Type B pancreatic cell (in vitro differentiated cells): ENCODE data around the gene IAPP. TPM values are rescaled to one million over a fixed set of nuclear protein-coding genes. Genes with fewer than 3 reads are reported as not detected.
A peak's percentile ranks its signal among the peaks of the same experiment; 100 is the strongest.
"Not testable (repeated sequence)": the region's sequence is repeated elsewhere in the genome, so short reads cannot be mapped to it uniquely, and the experiment has no call there.

Experiments used
- DNase-seq: peaks from one replicate; pipeline ENCODE4 v3.0.0; 2021; ENCODE audit warnings: mixed read lengths; ENCODE audit not compliant: unreplicated experiment; ENCODE audit errors: extremely low spot score
- H3K27ac Mint-ChIP-seq: 2 replicates; pipeline ENCODE4 v1.8.0; 2021; ENCODE audit warnings: mild to moderate bottlenecking, mixed read lengths
- H3K27me3 Mint-ChIP-seq: 2 replicates; pipeline ENCODE4 v1.8.0; 2021; ENCODE audit warnings: mixed read lengths
- H3K36me3 Mint-ChIP-seq: 2 replicates; pipeline ENCODE4 v1.8.0; 2021; ENCODE audit warnings: mixed read lengths
- H3K4me1 Mint-ChIP-seq: one replicate; pipeline ENCODE4 v1.8.0; 2021; ENCODE audit warnings: mixed read lengths; ENCODE audit not compliant: unreplicated experiment
- H3K4me3 Mint-ChIP-seq: 2 replicates; pipeline ENCODE4 v1.8.0; 2021; ENCODE audit warnings: mild to moderate bottlenecking, mixed read lengths
- H3K9me3 Mint-ChIP-seq: 2 replicates; pipeline ENCODE4 v1.8.0; 2021; ENCODE audit warnings: mixed read lengths
- CTCF ChIP-seq: fragments of 200-600 bp; sonication (generic); conservative IDR thresholded peaks from 2 replicates; pipeline ENCODE4 v1.5.0; 2021; ENCODE audit warnings: antibody characterized with exemption, mild to moderate bottlenecking
- total RNA-seq: library from RNA; stranded (reverse); gene quantifications from 2 replicates; pipeline ENCODE4 v1.2.1, GENCODE V29; 2021; ENCODE audit warnings: low replicate concordance

IAPP gene
- total RNA-seq, 1 donor from 2014 or later: 10.4 TPM

- Mint-ChIP-seq H3K27ac (no peak overlapping the region), H3K27me3 (no peaks in the 10 kb centered on the region), H3K4me3 (no peak overlapping the region), H3K4me1 (no peaks in the 10 kb centered on the region), H3K36me3 (no peaks in the 10 kb centered on the region), H3K9me3 (no peaks in the 10 kb centered on the region)
- no peak for DNase-seq
- TF ChIP-seq CTCF: no peak
Measured at GRCh38 chr12:21379218-21379617, 6.5 kb downstream of the IAPP start.

GRCh38 chr12:21381320-21381719 is 8.6 kb downstream of the IAPP start:
- DNase-seq, H3K27ac Mint-ChIP-seq, H3K4me3 Mint-ChIP-seq, H3K36me3 Mint-ChIP-seq, H3K9me3 Mint-ChIP-seq, H3K4me1 Mint-ChIP-seq, H3K27me3 Mint-ChIP-seq: not testable (repeated sequence)

GRCh38 chr12:21384261-21384660 is 11.6 kb downstream of the IAPP start:
- H3K27me3 Mint-ChIP-seq: no peaks in the 10 kb centered on the region
- H3K4me3 Mint-ChIP-seq: no peak overlapping the region
- no peak for TF ChIP-seq CTCF
- no peaks in the 10 kb centered on the region for H3K4me1 Mint-ChIP-seq
- no peaks in the 10 kb centered on the region for H3K36me3 Mint-ChIP-seq
- no peak for DNase-seq
- H3K27ac Mint-ChIP-seq: no peak overlapping the region
- no peaks in the 10 kb centered on the region for H3K9me3 Mint-ChIP-seq

GRCh38 chr12:21387174-21387573 is 14.5 kb downstream of the IAPP start:
- TF ChIP-seq CTCF: no peak
- Mint-ChIP-seq H3K27me3 (no peaks in the 10 kb centered on the region), H3K4me3 (no peak overlapping the region), H3K4me1 (no peaks in the 10 kb centered on the region), H3K9me3 (no peaks in the 10 kb centered on the region), H3K36me3 (no peaks in the 10 kb centered on the region), H3K27ac (no peak overlapping the region)
- DNase-seq: no peak

GRCh38 chr12:21392384-21392783 is 19.7 kb downstream of the IAPP start:
- no peak overlapping the region for H3K27ac Mint-ChIP-seq
- no peak for DNase-seq
- TF ChIP-seq CTCF: no peak
- peaks cover 6% of the 10 kb centered on the region for H3K9me3 Mint-ChIP-seq
- H3K27me3 Mint-ChIP-seq: peaks cover 3% of the 10 kb centered on the region
- no peak overlapping the region for H3K4me3 Mint-ChIP-seq
- peaks cover 4% of the 10 kb centered on the region for H3K36me3 Mint-ChIP-seq
- H3K4me1 Mint-ChIP-seq: no peaks in the 10 kb centered on the region

- not testable (repeated sequence) for H3K9me3 Mint-ChIP-seq, H3K36me3 Mint-ChIP-seq, H3K4me1 Mint-ChIP-seq, H3K27me3 Mint-ChIP-seq, DNase-seq
- Mint-ChIP-seq H3K4me3 (peak overlapping the region; percentile 89), H3K27ac (peak overlapping the region; percentile 86)
Measured at GRCh38 chr12:21394828-21395626, 22.3 kb downstream of the IAPP start.
